ENCODE data around the gene TEX51.

TEX51 gene

GRCh38 chr2:126855606-126856005 is 43.1 kb upstream of the TEX51 start:
- TF ChIP-seq CTCF (IDR thresholded peaks at IDR 0.05; ENCODE audit: control insufficient read depth, extremely low read depth, insufficient read depth), result no peak
- DNase-seq (ENCODE audit: low read depth), result no peak
- H3K4me3 ChIP-seq (ENCODE audit: low read depth, low read length), result no peak overlapping the region

DNA sequence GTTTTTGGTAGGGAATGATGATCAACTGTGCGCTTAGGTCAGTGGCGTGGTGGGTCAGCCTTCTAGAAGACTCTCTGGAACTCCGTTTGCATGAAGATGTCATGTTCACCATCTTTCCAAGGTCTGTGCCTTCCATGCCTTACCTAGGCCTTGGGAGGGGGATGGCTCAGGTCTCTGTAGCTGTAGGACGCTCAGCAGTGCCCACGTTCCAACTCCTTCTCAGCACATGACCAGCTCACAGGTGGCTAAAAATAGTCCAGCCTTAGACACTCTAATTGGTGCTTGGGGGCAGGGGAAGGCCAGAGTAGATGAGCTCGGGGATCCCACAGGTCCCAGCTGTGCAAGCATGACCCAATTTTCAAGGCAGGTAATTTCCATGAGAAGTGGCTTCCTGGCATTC is 42.3 kb upstream of the TEX51 start:
- TF ChIP-seq CTCF (IDR thresholded peaks at IDR 0.05; ENCODE audit: control insufficient read depth, extremely low read depth, insufficient read depth), result no peak
- H3K4me3 ChIP-seq (ENCODE audit: low read depth, low read length), result no peak overlapping the region
- no peak for DNase-seq (ENCODE audit: low read depth)

GRCh38 chr2:126857502-126857901 is 41.2 kb upstream of the TEX51 start:
- TF ChIP-seq CTCF (IDR thresholded peaks at IDR 0.05; ENCODE audit: control insufficient read depth, extremely low read depth, insufficient read depth), result no peak
- no peak for DNase-seq (ENCODE audit: low read depth)

GRCh38 chr2:126858013-126858412 is 40.7 kb upstream of the TEX51 start:
- no peak for DNase-seq (ENCODE audit: low read depth)
- TF ChIP-seq CTCF (IDR thresholded peaks at IDR 0.05; ENCODE audit: control insufficient read depth, extremely low read depth, insufficient read depth), result no peak
- H3K4me3 ChIP-seq (ENCODE audit: low read depth, low read length), result no peak overlapping the region

More at GRCh38 chr2:126857502-126857901, 41.2 kb upstream of the TEX51 start:
- no peak overlapping the region for H3K4me3 ChIP-seq (ENCODE audit: low read depth, low read length)

DNA sequence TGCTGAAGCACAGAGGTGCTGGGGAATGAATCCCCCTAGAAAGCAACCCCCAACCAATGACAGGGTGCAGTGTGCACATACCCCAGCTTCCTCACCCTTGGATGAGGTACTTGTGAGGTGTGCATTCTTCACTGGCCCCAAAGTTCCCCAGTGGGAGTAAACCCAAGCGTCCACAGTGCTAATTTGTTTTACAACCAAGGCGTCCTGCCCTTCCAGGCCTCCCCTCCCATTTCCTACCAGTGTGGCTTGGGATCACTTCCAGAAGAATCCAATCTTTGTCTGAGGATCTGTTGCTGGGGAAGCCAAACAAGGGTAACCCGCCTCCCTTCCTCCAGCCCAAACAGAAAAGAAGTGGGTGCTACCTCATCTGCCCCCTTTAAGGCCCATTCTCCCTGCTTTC is 40.3 kb upstream of the TEX51 start:
- TF ChIP-seq CTCF (IDR thresholded peaks at IDR 0.05; ENCODE audit: control insufficient read depth, extremely low read depth, insufficient read depth), result no peak
- no peak for DNase-seq (ENCODE audit: low read depth)
- H3K4me3 ChIP-seq (ENCODE audit: low read depth, low read length), result no peak overlapping the region

- H3K4me3 ChIP-seq (ENCODE audit: low read depth, low read length), result no peak overlapping the region
- TF ChIP-seq CTCF (IDR thresholded peaks at IDR 0.05; ENCODE audit: control insufficient read depth, extremely low read depth, insufficient read depth), result no peak
- no peak for DNase-seq (ENCODE audit: low read depth)
Observed at GRCh38 chr2:126858991-126859390, 39.7 kb upstream of the TEX51 start.

DNA sequence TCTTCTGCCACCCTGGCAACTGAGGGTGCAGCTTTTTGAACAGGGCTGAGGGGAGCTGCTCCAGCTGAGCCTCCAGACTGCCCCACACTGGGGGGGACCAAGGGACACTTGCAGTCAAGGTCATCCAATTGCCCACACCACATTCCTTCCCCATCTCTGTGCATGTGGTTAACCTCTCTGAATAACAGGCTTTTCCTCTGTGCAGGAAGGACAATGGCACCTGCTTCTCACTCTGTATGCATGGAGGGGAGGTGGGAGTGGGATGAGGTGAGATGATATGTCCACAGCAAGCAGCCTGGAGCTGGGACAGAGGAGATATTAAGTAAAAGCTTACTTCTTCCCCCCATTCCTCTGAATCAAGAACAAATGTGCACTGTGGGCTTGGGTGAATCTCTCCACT is 39.1 kb upstream of the TEX51 start:
- no peak overlapping the region for H3K4me3 ChIP-seq (ENCODE audit: low read depth, low read length)
- no peak for DNase-seq (ENCODE audit: low read depth)
- TF ChIP-seq CTCF (IDR thresholded peaks at IDR 0.05; ENCODE audit: control insufficient read depth, extremely low read depth, insufficient read depth), result no peak

All from LNCaP clone FGC (cell line).